ENCODE measurements around the gene ZMYND11. TPM values are rescaled to one million over a fixed set of nuclear protein-coding genes. Genes with fewer than 3 reads are reported as not detected.

Gene ZMYND11
- total and polyA plus RNA-seq, 2 experiments from 2014 or later, result 31.5 to 70.2 TPM

GRCh38 chr10:194281-194680 lies 59.0 kb downstream of the ZMYND11 start:
- TF ChIP-seq EZH2phosphoT487 (IDR thresholded peaks at IDR 0.05; ENCODE audit: low read depth, severe bottlenecking, unreplicated experiment), result no peak
- TF ChIP-seq EZH2 (IDR thresholded peaks at IDR 0.05; ENCODE audit: borderline replicate concordance), result no peak
- no peak for TF ChIP-seq CTCF (IDR thresholded peaks at IDR 0.05; ENCODE audit: poor library complexity)
- Histone ChIP-seq H3K36me3 (replicated peaks; ENCODE audit: insufficient read depth, low read depth) (no peaks in the 10 kb centered on the region), H3K9me3 (ENCODE audit: low read depth) (no peaks in the 10 kb centered on the region), H3K27ac (no peak overlapping the region), H3K27me3 (no peaks in the 10 kb centered on the region), H2AFZ (no peak overlapping the region), H3K9me2 (replicated peaks; ENCODE audit: insufficient read depth) (no peaks in the 10 kb centered on the region), H3K4me2 (no peak overlapping the region), H4K20me1 (ENCODE audit: insufficient read depth, poor library complexity, severe bottlenecking) (no peaks in the 10 kb centered on the region), H3K79me2 (peaks cover 7% of the 10 kb centered on the region), H3K4me1 (ENCODE audit: insufficient read depth) (peaks cover 3% of the 10 kb centered on the region), H3K4me3 (no peak overlapping the region)
- no peak for DNase-seq (ENCODE audit: low spot score)
- 94% methylated on average over 5 of the region's 5 CpGs for WGBS (ENCODE audit: low lambda C conversion rate, missing lambda C conversion rate)

GRCh38 chr10:200405-200804 lies 65.2 kb downstream of the ZMYND11 start:
- peak; percentile 8 for DNase-seq (ENCODE audit: low spot score)
- Histone ChIP-seq H3K36me3 (replicated peaks; ENCODE audit: insufficient read depth, low read depth) (no peaks in the 10 kb centered on the region), H4K20me1 (ENCODE audit: insufficient read depth, poor library complexity, severe bottlenecking) (no peaks in the 10 kb centered on the region)

GRCh38 chr10:201328-201771 lies 66.1 kb downstream of the ZMYND11 start:
- no peak overlapping the region for H3K4me2 ChIP-seq
- H3K79me2 ChIP-seq, result peaks cover 11% of the 10 kb centered on the region
- no peak overlapping the region for H3K4me3 ChIP-seq
- WGBS (ENCODE audit: low lambda C conversion rate, missing lambda C conversion rate), result 96% methylated on average over 6 of the region's 6 CpGs
- no peak for DNase-seq (ENCODE audit: low spot score)
- no peaks in the 10 kb centered on the region for H3K27me3 ChIP-seq
- H3K4me1 ChIP-seq (ENCODE audit: insufficient read depth), result no peaks in the 10 kb centered on the region
- H2AFZ ChIP-seq, result no peak overlapping the region
- H3K27ac ChIP-seq, result no peak overlapping the region
- no peaks in the 10 kb centered on the region for H3K9me2 ChIP-seq (replicated peaks; ENCODE audit: insufficient read depth)
- no peak for TF ChIP-seq CTCF (IDR thresholded peaks at IDR 0.05; ENCODE audit: poor library complexity)
- TF ChIP-seq EZH2 (IDR thresholded peaks at IDR 0.05; ENCODE audit: borderline replicate concordance), result no peak
- TF ChIP-seq EZH2phosphoT487 (IDR thresholded peaks at IDR 0.05; ENCODE audit: low read depth, severe bottlenecking, unreplicated experiment), result no peak
- H3K36me3 ChIP-seq (replicated peaks; ENCODE audit: insufficient read depth, low read depth), result no peaks in the 10 kb centered on the region
- no peaks in the 10 kb centered on the region for H4K20me1 ChIP-seq (ENCODE audit: insufficient read depth, poor library complexity, severe bottlenecking)
- H3K9me3 ChIP-seq (ENCODE audit: low read depth), result no peaks in the 10 kb centered on the region

More at GRCh38 chr10:200405-200804, 65.2 kb downstream of the ZMYND11 start:
- Histone ChIP-seq H3K4me2 (no peak overlapping the region), H3K79me2 (peaks cover 2% of the 10 kb centered on the region), H3K9me3 (ENCODE audit: low read depth) (no peaks in the 10 kb centered on the region), H3K27me3 (no peaks in the 10 kb centered on the region), H3K4me1 (ENCODE audit: insufficient read depth) (peaks cover under 1% of the 10 kb centered on the region), H2AFZ (no peak overlapping the region), H3K4me3 (no peak overlapping the region), H3K27ac (no peak overlapping the region), H3K9me2 (replicated peaks; ENCODE audit: insufficient read depth) (no peaks in the 10 kb centered on the region)
- 100% methylated on average over 1 of the region's 1 CpG for WGBS (ENCODE audit: low lambda C conversion rate, missing lambda C conversion rate)
- TF ChIP-seq EZH2 (IDR thresholded peaks at IDR 0.05; ENCODE audit: borderline replicate concordance), result no peak
- no peak for TF ChIP-seq CTCF (IDR thresholded peaks at IDR 0.05; ENCODE audit: poor library complexity)
- TF ChIP-seq EZH2phosphoT487 (IDR thresholded peaks at IDR 0.05; ENCODE audit: low read depth, severe bottlenecking, unreplicated experiment), result no peak

GRCh38 chr10:208616-209015 lies 73.4 kb downstream of the ZMYND11 start:
- Histone ChIP-seq H4K20me1 (ENCODE audit: insufficient read depth, poor library complexity, severe bottlenecking) (no peaks in the 10 kb centered on the region), H3K27me3 (no peaks in the 10 kb centered on the region), H3K27ac (no peak overlapping the region), H3K9me3 (ENCODE audit: low read depth) (no peaks in the 10 kb centered on the region), H3K36me3 (replicated peaks; ENCODE audit: insufficient read depth, low read depth) (no peaks in the 10 kb centered on the region), H2AFZ (no peak overlapping the region), H3K4me1 (ENCODE audit: insufficient read depth) (no peaks in the 10 kb centered on the region), H3K79me2 (peaks cover 18% of the 10 kb centered on the region), H3K4me2 (no peak overlapping the region), H3K4me3 (no peak overlapping the region), H3K9me2 (replicated peaks; ENCODE audit: insufficient read depth) (no peaks in the 10 kb centered on the region)
- WGBS (ENCODE audit: low lambda C conversion rate, missing lambda C conversion rate), result 98% methylated on average over 4 of the region's 4 CpGs
- TF ChIP-seq EZH2 (IDR thresholded peaks at IDR 0.05; ENCODE audit: borderline replicate concordance), result no peak
- TF ChIP-seq CTCF (IDR thresholded peaks at IDR 0.05; ENCODE audit: poor library complexity), result no peak
- no peak for TF ChIP-seq EZH2phosphoT487 (IDR thresholded peaks at IDR 0.05; ENCODE audit: low read depth, severe bottlenecking, unreplicated experiment)
- DNase-seq (ENCODE audit: low spot score), result no peak

All from hepatocyte (in vitro differentiated cells).